Stimulated activated CD4-positive, alpha-beta T cell treated with anti-CD3 and anti-CD28 coated beads, TNF-alpha, amount 100 ng/mL, for 1 hour (primary cell): ENCODE data around the gene PSMA3.

Experiments
- DNase-seq, 3 donors: peaks; one replicate each; pipeline ENCODE4 v3.0.0-alpha.2; 2020; ENCODE audit warnings: low read depth in 3 of 3, low spot score in 1 of 3

PSMA3 gene

GRCh38 chr14:58270628-58271027, 26.0 kb downstream of the PSMA3 start:
- no peak for DNase-seq

- DNase-seq: no peak
Measured at GRCh38 chr14:58272588-58273372, 28.1 kb downstream of the PSMA3 start.

DNA sequence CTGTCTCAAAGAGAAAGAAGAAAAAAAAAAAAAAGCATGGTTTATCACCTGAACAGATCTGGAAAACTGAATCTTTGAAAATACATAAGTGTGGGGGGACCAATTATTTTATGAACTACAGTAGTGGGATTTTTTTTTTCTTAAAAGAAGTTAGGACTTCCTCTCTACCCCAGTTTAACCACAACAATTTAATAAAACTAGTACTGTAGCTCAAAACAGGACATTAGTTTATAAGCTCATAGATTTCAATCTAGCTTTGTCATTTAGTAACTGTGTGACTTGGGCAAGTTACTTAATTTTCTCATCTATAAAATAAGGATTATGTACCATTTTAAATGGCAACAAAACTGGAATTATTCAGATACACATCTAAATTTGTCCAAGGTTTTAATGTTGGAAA, 30.2 kb downstream of the PSMA3 start:
- DNase-seq: no peak

DNA sequence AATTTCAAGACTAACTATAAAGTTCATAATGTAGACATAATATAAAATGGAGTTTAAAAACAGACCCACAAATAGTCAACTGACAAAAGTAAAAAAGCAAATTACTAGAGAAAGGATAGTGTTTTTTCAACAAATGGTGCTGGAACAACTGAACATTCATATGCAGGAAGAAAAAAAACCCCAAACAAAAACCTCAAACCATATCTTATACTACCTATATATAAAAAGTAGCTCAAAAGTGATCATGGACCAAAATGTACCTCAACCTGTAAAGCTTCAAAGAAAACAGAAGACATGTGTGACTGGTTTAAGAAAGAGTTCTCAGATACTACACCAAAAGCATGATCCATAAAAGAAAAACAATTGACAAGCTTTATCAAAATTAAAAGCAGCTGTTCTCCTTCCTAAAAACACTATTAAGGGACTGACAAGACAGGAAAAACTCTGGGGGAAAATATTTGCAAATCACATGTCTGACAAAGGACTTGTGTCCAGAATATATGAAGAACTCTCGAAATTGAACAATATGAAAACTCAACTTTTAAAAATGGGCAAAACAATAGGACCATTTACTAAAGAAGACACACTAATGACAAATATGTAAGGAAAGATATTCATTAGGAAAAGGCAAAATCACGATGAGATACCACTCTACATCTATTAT, 31.0 kb downstream of the PSMA3 start:
- no peak for DNase-seq

DNA sequence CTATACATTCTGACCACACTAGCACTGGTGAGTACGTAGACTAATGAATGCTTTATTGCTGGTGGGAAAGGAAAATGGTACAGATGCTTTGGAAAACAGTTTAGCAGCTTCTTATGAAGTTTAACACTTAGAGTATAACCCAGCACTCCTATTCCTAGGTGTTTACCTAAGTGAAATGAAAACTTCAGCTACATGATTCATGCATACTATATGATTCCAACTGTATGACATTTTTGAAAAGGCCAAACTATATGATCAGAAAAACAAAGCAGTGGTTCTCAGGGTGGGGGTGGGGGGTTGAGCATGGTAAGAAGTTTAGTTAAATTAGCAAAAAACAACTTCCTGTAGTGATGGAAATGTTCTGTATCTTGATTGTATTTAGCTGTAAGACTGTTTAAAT, 31.6 kb downstream of the PSMA3 start:
- DNase-seq: no peak

DNA sequence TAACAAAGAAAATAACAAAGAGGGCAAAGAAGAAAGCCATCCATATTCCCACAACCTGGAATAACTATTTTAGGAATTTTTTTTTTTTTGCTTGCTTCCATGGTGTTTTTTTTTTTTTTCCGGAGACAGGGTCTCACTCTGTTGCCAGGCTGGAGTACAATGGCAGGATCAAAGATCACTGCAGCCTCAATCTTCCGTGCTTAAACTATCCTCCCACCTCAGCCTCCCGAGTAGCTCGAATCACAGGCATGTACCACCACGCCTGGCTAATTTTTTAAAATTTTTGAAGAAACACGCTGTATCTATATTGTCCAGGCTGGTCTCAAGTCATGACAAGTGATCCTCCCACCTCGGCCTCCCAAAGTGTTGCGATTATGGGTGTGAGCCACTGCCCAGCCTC, 33.5 kb downstream of the PSMA3 start:
- DNase-seq: no peak

- DNase-seq: no peak
Measured at GRCh38 chr14:58280954-58281787, 36.5 kb downstream of the PSMA3 start.

- DNase-seq: no peak
Measured at GRCh38 chr14:58281969-58282368, 37.3 kb downstream of the PSMA3 start.

DNA sequence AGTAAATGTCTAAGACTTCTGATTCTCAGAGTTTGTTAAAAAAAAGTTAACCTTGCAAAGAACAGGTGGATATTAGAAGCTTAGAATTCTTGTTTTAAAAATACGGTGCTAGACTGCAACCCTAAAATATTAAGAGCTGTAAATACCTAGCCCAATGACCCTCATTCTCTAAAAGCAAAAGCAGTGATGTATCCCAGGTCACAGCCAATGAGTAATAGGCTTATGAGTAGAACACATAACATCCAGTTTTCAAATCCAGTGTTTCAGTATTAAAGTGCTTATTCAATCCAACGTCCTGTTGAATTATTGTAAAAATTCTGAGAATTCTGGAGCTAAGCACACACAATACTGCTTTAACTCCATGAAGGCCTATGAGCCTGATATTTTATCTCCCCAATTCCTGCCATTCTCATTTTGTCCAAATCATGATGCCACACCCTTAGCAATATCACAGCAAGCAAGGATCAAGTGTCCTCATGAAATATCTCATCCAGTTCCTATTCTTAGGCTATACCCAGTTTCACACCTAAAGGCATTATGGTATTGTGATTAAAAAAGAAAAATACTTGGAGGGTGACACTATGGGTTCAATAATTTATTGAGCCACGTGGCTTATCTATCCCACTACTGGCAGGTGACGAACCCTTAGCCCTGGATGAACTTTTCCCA, 38.4 kb downstream of the PSMA3 start:
- DNase-seq: no peak

DNA sequence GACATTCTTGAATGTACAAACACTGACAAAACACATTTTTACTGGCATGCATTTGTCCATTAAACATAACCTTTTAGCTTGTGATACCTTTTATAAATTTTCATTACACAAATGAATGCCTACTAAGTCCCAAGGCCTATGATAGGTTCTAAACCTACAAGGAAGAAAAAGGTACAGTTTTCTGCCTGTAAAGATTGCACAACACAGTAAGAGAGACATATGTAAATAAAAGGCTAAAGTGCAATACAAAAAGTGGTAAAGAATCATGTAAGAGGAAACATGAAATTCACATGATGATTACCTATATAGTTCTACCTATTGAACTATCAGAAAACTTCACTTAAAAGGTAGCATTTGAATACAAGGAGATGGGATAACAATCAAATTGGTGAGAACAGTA, 39.1 kb downstream of the PSMA3 start:
- DNase-seq: no peak

- DNase-seq: no peak
Measured at GRCh38 chr14:58285132-58285531, 40.5 kb downstream of the PSMA3 start.

- DNase-seq: no peak
Measured at GRCh38 chr14:58287607-58288042, 43.0 kb downstream of the PSMA3 start.

GRCh38 chr14:58288106-58288792, 43.6 kb downstream of the PSMA3 start:
- DNase-seq: no peak

DNA sequence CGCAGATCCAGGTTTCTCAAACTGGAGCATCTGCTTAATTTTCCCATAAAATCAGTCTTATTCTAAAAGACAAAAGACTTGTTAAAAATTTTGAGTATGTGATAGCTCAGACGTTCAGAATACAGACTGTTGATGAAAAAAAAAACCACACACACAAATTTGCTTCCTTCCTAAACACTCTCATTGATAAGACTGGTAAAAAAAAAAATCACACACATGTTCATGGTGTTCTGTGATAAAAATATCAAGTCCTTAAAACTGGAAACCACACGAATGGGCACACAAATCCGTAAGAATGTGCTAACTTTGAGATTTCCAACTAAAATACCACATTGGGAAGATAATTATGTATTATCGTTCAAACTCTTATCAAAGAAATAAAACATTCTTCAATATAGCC, 47.0 kb downstream of the PSMA3 start:
- DNase-seq: no peak

DNA sequence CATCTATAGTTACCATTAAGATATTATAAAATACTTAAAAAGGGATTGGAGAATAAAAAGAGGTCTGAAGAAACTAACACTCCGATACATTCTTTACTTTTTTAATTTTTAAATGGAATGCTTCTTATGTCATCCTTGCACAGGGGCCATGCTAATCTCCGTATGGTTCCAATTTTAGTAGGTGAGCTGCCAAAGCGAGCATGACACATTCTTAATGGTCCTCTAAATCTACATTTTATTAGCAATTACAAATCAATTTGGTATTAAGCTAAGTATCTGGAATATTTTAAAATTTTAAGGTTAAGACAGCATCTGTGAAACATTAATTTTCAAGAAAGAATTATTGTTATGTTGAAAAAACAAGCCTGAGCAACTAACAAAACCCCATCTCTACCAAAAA, 47.5 kb downstream of the PSMA3 start:
- no peak for DNase-seq

GRCh38 chr14:58294201-58294600, 49.6 kb downstream of the PSMA3 start:
- no peak for DNase-seq

- no peak for DNase-seq
Measured at GRCh38 chr14:58296726-58297125, 52.1 kb downstream of the PSMA3 start.

DNA sequence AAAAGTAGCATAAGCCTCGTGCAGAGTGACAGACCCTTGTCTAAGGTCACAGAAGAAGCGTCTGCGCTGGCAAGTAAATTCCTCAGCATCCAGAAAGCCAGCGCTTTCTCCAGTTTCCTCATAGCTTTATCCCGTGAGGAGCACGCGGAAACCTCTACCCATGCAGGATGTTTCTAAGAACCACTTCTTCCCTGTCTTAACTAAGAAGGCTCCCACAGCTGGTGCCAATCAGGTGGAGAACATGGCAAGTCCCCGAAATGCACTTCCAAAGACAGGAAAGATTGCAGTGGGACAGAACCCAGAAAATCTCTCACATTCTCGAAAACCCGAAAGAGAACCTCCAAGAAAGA, 52.7 kb downstream of the PSMA3 start:
- no peak for DNase-seq

DNA sequence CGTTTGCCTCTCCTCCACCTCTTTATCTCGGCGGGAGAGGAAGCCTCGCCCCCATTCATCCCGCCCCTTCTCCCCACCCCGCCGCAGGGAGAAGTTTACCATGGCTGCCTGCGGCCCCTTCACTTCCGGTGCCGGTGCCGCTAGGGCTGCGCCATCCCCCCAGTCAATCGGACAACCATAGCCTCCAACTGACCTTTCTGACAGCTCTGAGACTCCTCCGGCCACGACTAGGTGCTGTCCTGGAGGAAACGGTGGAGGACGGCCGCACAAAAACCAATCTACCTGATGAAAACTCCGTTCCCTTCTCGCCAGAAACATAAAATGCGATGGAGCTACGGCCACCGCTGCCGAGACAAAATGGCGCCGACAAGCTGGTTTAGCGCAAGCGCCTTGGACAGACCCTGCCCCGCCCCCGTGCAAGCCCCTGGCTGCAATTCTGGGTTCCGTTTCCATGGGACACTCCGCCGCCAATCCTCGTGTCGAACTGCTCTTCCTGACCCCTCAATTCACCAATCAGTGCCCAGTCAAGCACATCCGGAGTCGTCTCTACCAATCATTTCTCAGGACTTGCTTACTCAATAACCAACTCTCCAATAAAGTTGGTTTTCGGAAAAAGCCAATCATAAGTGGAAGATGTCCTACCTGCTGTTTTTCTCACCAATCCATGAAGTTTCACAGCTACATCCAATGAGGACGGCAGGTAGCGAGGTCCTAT, 53.3 kb downstream of the PSMA3 start:
- DNase-seq: peak; percentile 91 to 97 (median 96)
